SIG-M5 (cell line): ENCODE measurements around the gene ZSCAN12.

Experiments
- DNase-seq: peaks from one replicate; lab custom pipeline; 2025; lab: John Stamatoyannopoulos, UW

Gene ZSCAN12

GRCh38 chr6:28353981-28354676 is 45.4 kb downstream of the ZSCAN12 start:
- no peak for DNase-seq

- no peak for DNase-seq
Observed at GRCh38 chr6:28353356-28353755, 46.2 kb downstream of the ZSCAN12 start.

GRCh38 chr6:28351493-28351925 is 48.0 kb downstream of the ZSCAN12 start:
- DNase-seq, result no peak

GRCh38 chr6:28351087-28351486 is 48.5 kb downstream of the ZSCAN12 start:
- DNase-seq, result no peak

GRCh38 chr6:28349892-28350737 is 49.4 kb downstream of the ZSCAN12 start, which contains the start of gene ZKSCAN3:
TSS of gene ZKSCAN3 (plus strand) at chr6:28349947. CDS start at chr6:28359587, 9,640 bp downstream.
- DNase-seq, result peak; percentile 42

GRCh38 chr6:28349344-28349891 is 50.1 kb downstream of the ZSCAN12 start:
- no peak for DNase-seq

GRCh38 chr6:28347119-28347518 is 52.4 kb downstream of the ZSCAN12 start:
- no peak for DNase-seq

GRCh38 chr6:28345201-28345600 is 54.3 kb downstream of the ZSCAN12 start:
- no peak for DNase-seq

- no peak for DNase-seq
Observed at GRCh38 chr6:28343898-28344677, 55.5 kb downstream of the ZSCAN12 start.

GRCh38 chr6:28340310-28341095 is 59.0 kb downstream of the ZSCAN12 start:
- no peak for DNase-seq

GRCh38 chr6:28337121-28337520 is 62.4 kb downstream of the ZSCAN12 start:
- DNase-seq, result no peak

- no peak for DNase-seq
Observed at GRCh38 chr6:28336284-28337120, 63.0 kb downstream of the ZSCAN12 start.

- peak; percentile 59 for DNase-seq
Observed at GRCh38 chr6:28335564-28336283, 63.8 kb downstream of the ZSCAN12 start, which contains the start of gene ZSCAN31. TSS of gene ZSCAN31 (minus strand) at chr6:28336148. CDS start at chr6:28329683, 6,465 bp downstream.

GRCh38 chr6:28335040-28335563 is 64.4 kb downstream of the ZSCAN12 start:
- DNase-seq, result no peak

GRCh38 chr6:28334286-28335039 is 65.1 kb downstream of the ZSCAN12 start:
- no peak for DNase-seq

GRCh38 chr6:28333599-28334018 is 65.9 kb downstream of the ZSCAN12 start:
- no peak for DNase-seq

- no peak for DNase-seq
Observed at GRCh38 chr6:28333047-28333446, 66.5 kb downstream of the ZSCAN12 start.

- no peak for DNase-seq
Observed at GRCh38 chr6:28330041-28330440, 69.5 kb downstream of the ZSCAN12 start.
